Transverse colon (tissue), 3 donors: ENCODE data around the gene CDC14A.

ENCODE experiments used
- POLR2A ChIP-seq: fragments of 450-650 bp; IDR thresholded peaks from one replicate; pipeline ENCODE4 v1.6.1; 2016; ENCODE audit warnings: antibody characterized with exemption, mild to moderate bottlenecking, moderate library complexity
- TF ChIP-seq, protein P1 (sequence below), 5 experiments: fragments of 200-600 bp in 3 of 5; fragments of 450-650 bp in 2 of 5; sonication (generic) in 3 of 5; IDR thresholded peaks; 1 replicate in 2 of 5; 2 replicates in 3 of 5; pipeline ENCODE4 v1.5.1; 2016 to 2017; ENCODE audit warnings: antibody characterized with exemption in 5 of 5, inconsistent platforms in 3 of 5, mild to moderate bottlenecking in 2 of 5, moderate library complexity in 1 of 5

DNA sequence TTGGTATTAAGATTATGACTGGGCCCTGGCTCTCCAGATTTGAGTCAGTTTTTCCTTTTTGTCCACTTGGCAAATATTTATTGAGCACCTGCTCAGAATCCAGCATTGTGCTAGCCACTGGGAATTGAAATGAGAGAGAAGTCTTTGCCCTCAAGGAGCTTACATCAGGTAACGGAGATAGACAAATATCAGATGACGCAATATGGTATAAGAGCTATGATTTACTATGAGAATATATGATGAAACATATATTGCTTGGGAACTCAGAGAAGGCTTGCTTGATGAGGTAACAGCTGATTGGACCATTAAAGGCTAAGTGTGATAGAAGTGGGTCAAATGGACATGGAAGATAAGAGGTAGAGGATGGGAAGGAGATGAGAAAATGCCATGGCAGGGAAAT is 144.6 kb downstream of the CDC14A start:
- TF ChIP-seq POLR2A: no peak
- TF ChIP-seq, protein P1, sequence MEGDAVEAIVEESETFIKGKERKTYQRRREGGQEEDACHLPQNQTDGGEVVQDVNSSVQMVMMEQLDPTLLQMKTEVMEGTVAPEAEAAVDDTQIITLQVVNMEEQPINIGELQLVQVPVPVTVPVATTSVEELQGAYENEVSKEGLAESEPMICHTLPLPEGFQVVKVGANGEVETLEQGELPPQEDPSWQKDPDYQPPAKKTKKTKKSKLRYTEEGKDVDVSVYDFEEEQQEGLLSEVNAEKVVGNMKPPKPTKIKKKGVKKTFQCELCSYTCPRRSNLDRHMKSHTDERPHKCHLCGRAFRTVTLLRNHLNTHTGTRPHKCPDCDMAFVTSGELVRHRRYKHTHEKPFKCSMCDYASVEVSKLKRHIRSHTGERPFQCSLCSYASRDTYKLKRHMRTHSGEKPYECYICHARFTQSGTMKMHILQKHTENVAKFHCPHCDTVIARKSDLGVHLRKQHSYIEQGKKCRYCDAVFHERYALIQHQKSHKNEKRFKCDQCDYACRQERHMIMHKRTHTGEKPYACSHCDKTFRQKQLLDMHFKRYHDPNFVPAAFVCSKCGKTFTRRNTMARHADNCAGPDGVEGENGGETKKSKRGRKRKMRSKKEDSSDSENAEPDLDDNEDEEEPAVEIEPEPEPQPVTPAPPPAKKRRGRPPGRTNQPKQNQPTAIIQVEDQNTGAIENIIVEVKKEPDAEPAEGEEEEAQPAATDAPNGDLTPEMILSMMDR (IDR thresholded peaks at IDR 0.05): no peak
